K562 (cell line): ENCODE measurements around the gene HMGB1. TPM values are rescaled to one million over a fixed set of nuclear protein-coding genes. Genes with fewer than 3 reads are reported as not detected.

Experiments used
- BCL6 ChIP-seq: fragments of 250-450 bp; sonication (Bioruptor Pico); IDR thresholded peaks from 2 replicates; pipeline ENCODE4 v1.4.0; 2020
- CHD7 ChIP-seq: fragments of 200-600 bp; sonication (generic); IDR thresholded peaks from one replicate; pipeline ENCODE4 v1.6.1; 2012; ENCODE audit warnings: mild to moderate bottlenecking, low read depth, low read length, inconsistent platforms
- GATAD2B ChIP-seq: fragments of 450-650 bp; IDR thresholded peaks from 2 replicates; pipeline ENCODE4 v1.6.1; 2017; ENCODE audit warnings: mild to moderate bottlenecking, borderline replicate concordance
- L3MBTL2 ChIP-seq: fragments of 450-650 bp; IDR thresholded peaks from 2 replicates; pipeline ENCODE4 v1.6.1; 2016; ENCODE audit warnings: mild to moderate bottlenecking, moderate library complexity
- MAZ ChIP-seq, 2 experiments: fragments of 450-650 bp in 1 of 2; sonication (generic) in 1 of 2; formaldehyde crosslinking; IDR thresholded peaks in 1 of 2; conservative IDR thresholded peaks in 1 of 2; 2 replicates each; pipeline versions ENCODE4 v1.4.0 to v1.5.0; 2020; ENCODE audit warnings: mild to moderate bottlenecking in 1 of 2, missing genetic modification reagents in 1 of 2
- MYBL2 ChIP-seq, 2 experiments: fragments of 450-650 bp in 1 of 2; sonication (generic) in 1 of 2; formaldehyde crosslinking in 1 of 2; IDR thresholded peaks; 2 replicates each; pipeline versions ENCODE4 v1.6.1 to v1.8.1; 2017 to 2022; ENCODE audit warnings: borderline replicate concordance in 1 of 2, inconsistent platforms in 1 of 2, low read depth in 1 of 2, mild to moderate bottlenecking in 1 of 2, missing genetic modification reagents in 1 of 2, moderate library complexity in 1 of 2
- NCOA2 ChIP-seq, 2 experiments: fragments of 450-650 bp; IDR thresholded peaks; 2 replicates each; pipeline ENCODE4 v1.6.1; 2018; ENCODE audit warnings: mild to moderate bottlenecking in 2 of 2, moderate library complexity in 1 of 2; ENCODE audit not compliant: partially characterized antibody in 2 of 2
- PHB ChIP-seq: fragments of 250-450 bp; sonication (Bioruptor Pico); IDR thresholded peaks from 2 replicates; pipeline ENCODE4 v1.5.0; 2021
- PML ChIP-seq: IDR thresholded peaks from 2 replicates; pipeline ENCODE4 v1.6.1; 2012; ENCODE audit warnings: low read length, inconsistent platforms
- RB1 ChIP-seq: fragments of 450-650 bp; IDR thresholded peaks from 2 replicates; pipeline ENCODE4 v1.6.1; 2017; ENCODE audit warnings: low read depth, mild to moderate bottlenecking
- RBBP5 ChIP-seq: fragments of 200-600 bp; sonication (generic); IDR thresholded peaks from 2 replicates; pipeline ENCODE4 v1.6.1; 2012; ENCODE audit warnings: borderline replicate concordance, mild to moderate bottlenecking, low read length, control low read depth, inconsistent platforms; ENCODE audit not compliant: insufficient read depth, poor library complexity, severe bottlenecking
- SIN3A ChIP-seq, 2 experiments: fragments of 150-350 bp in 1 of 2; IDR thresholded peaks; 2 replicates each; pipeline ENCODE4 v1.6.1; 2011 to 2016; ENCODE audit warnings: borderline replicate concordance in 2 of 2, low read depth in 2 of 2, low read length in 2 of 2, mild to moderate bottlenecking in 2 of 2, moderate library complexity in 2 of 2; ENCODE audit not compliant: control insufficient read depth in 1 of 2
- SNIP1 ChIP-seq: fragments of 450-650 bp; IDR thresholded peaks from 2 replicates; pipeline ENCODE4 v1.7.1; 2017; ENCODE audit warnings: low read depth, mild to moderate bottlenecking
- polyA plus RNA-seq, 8 experiments: library from polyadenylated mRNA; depleted of rRNA in 4 of 8; stranded (reverse) in 5 of 8; unstranded in 3 of 8; fragments of >200 nt; fragmentation: Nextera tagmentation in 2 of 8; fragmentation: Illumina TruSeq in 1 of 8; extraction: Ambion mirVana in 2 of 8; extraction: Trizol in 1 of 8; gene quantifications; 2 replicates each; pipeline versions ENCODE4 v1.2.1 to v1.2.3, GENCODE V29; 2011 to 2014; ENCODE audit warnings: inconsistent platforms in 1 of 8, missing spikeins in 1 of 8
- total RNA-seq, 7 experiments: library from RNA; depleted of rRNA in 6 of 7; stranded (reverse); fragments of >200 nt in 6 of 7; fragmentation: Illumina TruSeq in 2 of 7; extraction: Trizol in 2 of 7; gene quantifications; 2 replicates each; pipeline versions ENCODE4 v1.2.1 to v1.2.3, GENCODE V29; 2011 to 2021; ENCODE audit warnings: low replicate concordance in 1 of 7

HMGB1 gene
- total and polyA plus RNA-seq, 9 of the 15 experiments (the other 6 are each of a cell fraction or from before 2014, with no cell fraction given): 442 to 1,896 (median 933) TPM

GRCh38 chr13:30464496-30465342 lies 1.0 kb downstream of the HMGB1 start (continued):
- TF ChIP-seq CHD7 (no peak), GATAD2B (peak; percentile 21; the same call in 1 of the 2 replicates), PML (no peak), RBBP5 (peak; percentile 83), BCL6 (CRISPR knock-in tag) (no peak), MYBL2 (IDR thresholded peaks at IDR 0.05; ENCODE audit: low read depth) (no peak), MYBL2 (CRISPR knock-in tag; IDR thresholded peaks at IDR 0.05; ENCODE audit: borderline replicate concordance) (no peak), L3MBTL2 (peak; percentile 9; the same call in 1 of the 2 replicates), PHB (CRISPR knock-in tag) (no peak), RB1 (no peak; the same call in 1 of the 2 replicates), SIN3A (IDR thresholded peaks at IDR 0.05; ENCODE audit: borderline replicate concordance in 2 of 2, control insufficient read depth in 1 of 2, low read depth in 2 of 2, low read length in 2 of 2) (0 out of 4 replicates have a peak, but pooled peaks of 1 of the 2 experiments have one; percentile 29), SNIP1 (no peak), MAZ (CRISPR knock-in tag; conservative IDR thresholded peaks at IDR 0.05 in 1 of 2, IDR thresholded peaks at IDR 0.05 in 1 of 2) (0 out of 4 replicates have a peak, but pooled peaks of 1 of the 2 experiments have one; percentile 20), NCOA2 (IDR thresholded peaks at IDR 0.05; ENCODE audit: partially characterized antibody in 2 of 2) (no peak)
